ENCODE data around the gene FAM81A. TPM values are rescaled to one million over a fixed set of nuclear protein-coding genes. Genes with fewer than 3 reads are reported as not detected.
"Not testable (repeated sequence)": the region's sequence is repeated elsewhere in the genome, so short reads cannot be mapped to it uniquely, and the experiment has no call there.

The FAM81A gene
- total RNA-seq, 1 experiment from 2014 or later = not detected

DNA sequence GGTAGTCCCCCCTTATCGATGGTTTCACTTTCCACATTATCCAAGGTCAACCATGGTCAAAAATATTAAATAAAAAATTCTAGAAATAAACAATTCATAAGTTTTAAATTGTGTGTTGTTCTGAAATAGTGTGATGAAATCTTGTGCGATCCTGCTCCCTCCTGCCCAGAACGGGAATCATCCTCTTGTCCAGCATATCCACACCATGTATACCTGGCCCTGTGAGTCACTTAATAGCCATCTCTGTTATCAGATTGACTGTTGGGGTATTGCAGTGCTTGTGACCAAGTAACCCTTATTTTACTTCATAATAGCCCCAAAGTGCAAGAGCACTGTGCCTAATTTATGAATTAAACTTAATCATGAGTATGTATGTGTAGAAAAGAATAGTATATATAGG is 19.1 kb downstream of the FAM81A start:
- in situ Hi-C loops (cut with HindIII; ENCODE audit: low sequenced_read_pairs) = no loop called here
- DNase-seq (ENCODE audit: low spot score) = no peak

DNA sequence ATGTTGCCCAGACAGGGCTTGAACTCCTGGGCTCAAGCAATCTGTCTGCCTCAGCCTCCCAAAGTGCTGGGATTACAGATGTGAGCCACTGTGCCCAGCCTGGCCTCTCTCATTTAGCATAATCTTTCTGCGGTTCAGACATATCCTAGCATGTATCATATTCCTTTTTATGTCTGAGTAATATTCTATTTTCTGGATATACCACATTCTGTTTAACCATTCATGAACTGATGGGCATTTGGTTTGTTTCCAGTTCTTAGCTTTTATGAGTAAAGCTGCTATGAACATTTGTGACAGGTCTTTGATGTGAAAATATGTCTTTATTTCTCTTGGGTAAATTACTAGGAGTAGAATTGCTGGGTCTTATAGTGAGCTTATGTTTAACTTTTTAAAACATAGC is 23.5 kb downstream of the FAM81A start:
- in situ Hi-C loops (cut with HindIII; ENCODE audit: low sequenced_read_pairs) = no loop called here
- DNase-seq (ENCODE audit: low spot score) = no peak

DNA sequence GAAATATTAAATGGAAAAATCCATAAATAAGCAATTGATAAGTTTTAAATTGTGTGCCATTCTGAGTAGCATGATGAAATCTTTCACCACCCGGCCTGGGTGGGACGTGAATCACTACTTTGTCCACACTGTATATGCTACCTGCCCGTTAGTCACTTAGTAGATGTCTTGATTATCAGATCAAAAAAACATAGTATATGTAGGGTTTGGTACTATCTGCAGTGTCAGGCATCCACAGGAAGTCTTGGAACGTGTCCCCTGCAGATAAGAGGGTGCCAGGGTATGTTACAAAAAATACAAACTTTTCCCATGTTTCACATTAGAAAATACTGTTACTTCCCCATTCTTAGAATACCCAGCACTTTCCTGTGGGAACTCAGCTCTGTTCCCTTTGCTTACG is 35.2 kb downstream of the FAM81A start:
- in situ Hi-C loops (cut with HindIII; ENCODE audit: low sequenced_read_pairs) = no loop called here
- DNase-seq (ENCODE audit: low spot score) = no peak

DNA sequence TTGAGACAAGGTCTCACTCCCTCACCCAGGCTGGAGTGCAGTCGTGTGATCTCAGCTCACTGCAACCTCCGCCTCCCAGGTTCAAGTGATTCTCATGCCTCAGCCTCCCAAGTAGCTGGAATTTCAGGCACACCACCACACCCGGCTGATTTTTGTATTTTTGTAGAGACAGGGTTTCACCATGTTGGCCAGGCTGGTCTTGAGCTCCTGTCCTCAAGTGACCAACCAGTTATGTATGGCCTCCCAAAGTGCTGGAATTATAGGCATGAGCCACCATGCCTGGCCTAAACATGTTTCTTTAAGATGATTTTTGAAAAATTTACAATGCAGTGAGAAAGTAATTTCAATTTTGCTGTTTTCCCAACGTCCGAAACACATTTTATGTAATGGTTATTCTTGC is 37.2 kb downstream of the FAM81A start:
- in situ Hi-C loops (cut with HindIII; ENCODE audit: low sequenced_read_pairs); DNase-seq (ENCODE audit: low spot score): not testable (repeated sequence)

DNA sequence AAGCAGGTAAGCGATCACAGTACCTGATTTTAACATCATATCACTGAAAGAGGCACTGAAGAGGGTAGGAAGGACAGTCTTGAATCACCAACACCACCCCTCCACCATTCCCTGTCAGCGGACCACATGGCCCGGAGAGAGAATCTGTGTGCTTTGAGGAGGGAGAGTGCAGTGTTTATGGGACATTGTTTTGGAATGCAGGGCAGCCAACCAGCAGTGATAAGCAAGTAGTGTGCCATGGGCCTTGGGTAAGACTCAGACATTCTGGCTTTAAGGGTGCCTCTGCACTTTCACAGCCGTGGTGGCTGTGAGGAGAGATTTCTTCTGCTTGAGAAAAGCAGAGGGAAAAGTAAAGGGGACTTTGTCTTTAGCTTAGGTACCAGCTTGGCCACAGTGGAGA is 46.4 kb downstream of the FAM81A start:
- in situ Hi-C loops (cut with HindIII; ENCODE audit: low sequenced_read_pairs) = no loop called here
- DNase-seq (ENCODE audit: low spot score) = no peak

DNA sequence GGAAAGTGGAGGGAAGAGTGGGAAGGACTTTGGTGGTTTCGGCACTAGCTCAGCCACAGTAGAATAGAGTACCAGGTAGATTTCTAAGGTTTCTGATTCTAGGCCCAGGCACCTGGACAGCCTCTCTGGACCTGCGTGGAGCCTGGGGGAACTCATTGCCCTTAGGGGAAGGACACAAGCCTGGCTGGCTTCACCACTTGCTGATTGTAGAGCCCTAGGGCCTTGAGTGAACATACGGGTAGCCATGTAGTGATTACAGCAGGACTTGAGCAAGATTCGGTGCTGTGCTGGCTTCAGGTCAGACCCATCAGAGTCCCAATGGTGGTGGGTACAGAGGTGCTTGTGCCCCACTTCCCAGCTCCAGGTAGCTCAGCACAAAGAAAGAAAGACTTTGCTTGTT is 47.0 kb downstream of the FAM81A start:
- in situ Hi-C loops (cut with HindIII; ENCODE audit: low sequenced_read_pairs) = no loop called here
- no peak for DNase-seq (ENCODE audit: low spot score)

DNA sequence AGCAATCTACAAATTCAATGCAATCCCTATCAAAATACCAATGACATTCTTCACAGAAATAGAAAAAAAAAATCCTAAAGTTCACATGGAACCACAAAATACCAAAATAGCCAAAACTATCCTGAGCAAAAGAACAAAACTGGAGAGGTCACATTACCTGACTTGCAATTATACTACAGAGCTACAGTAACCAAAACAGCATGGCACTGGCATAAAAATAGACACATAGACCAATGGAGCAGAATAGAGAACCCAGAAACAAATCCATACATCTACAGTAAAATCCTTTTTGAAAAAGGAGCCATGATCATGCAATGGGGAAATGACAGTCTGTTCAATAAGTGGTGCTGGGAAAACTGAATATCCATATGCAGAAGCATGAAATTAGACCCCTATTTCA is 51.5 kb downstream of the FAM81A start:
- DNase-seq (ENCODE audit: low spot score); in situ Hi-C loops (cut with HindIII; ENCODE audit: low sequenced_read_pairs): not testable (repeated sequence)

DNA sequence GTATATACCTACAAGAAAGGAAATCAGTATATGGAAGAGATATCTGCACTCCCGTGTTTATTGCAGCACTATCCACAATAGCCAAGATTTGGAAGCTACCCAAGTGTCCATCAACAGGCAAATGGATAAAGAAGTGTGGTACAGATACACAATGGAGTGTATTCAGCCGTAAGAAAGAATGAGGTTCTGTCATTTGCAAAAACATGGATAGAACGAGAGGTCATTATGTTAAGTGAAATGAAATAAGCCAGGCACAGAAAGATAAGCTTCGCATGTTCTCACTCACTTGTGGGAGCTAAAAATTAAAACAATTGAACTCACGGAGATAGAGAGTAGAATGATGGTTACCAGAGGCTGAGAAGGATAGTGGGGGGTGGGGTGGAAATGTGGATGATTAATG is 53.1 kb downstream of the FAM81A start:
- DNase-seq (ENCODE audit: low spot score) = no peak
- in situ Hi-C loops (cut with HindIII; ENCODE audit: low sequenced_read_pairs) = no loop called here

DNA sequence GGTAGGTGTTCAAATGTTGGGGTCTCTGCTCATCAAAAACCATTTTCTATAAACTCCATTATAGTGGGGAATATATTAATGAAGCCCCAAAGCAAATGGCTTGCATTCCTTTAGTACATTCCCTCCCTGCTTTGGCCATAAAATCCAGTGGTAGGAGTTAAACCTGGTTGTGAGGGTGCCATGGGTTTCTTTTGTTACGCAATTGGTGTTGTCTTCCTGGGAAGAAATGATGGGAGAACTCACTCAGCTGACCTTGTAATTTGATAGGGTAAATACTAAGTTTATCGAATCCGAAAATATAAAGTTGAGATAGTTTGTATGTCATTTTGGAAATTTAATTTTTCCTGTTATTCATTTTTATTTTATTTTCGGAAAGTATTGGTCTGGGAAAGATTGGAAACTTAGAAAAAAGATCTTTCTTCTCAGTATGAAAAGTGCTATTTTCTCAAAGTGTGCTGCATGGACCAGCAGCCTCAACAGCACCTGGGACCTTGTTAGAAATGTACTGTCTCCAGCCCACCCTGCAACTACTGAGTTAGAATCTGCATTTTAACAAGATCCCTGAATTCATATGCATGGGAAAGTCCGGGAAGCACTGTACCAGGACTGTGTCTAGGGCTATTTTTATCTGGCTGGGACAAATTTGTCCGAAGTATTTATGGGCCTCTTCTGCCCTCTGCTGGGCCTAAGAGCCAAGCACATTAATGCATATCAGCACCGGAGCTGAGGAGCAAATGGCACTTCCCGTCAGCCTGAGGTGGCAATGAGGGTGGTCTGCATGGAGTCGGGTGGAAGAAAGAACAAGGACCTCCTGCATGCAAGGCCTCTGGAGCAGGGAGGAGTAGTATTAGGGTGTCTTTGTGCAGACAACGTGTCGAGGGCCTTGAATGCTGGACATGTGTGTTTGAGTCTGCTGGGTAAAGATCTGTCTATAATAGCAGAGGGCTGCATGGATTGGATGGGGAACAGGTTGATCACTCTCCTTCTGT is 54.7 kb downstream of the FAM81A start:
- DNase-seq (ENCODE audit: low spot score) = peak; percentile 82
- in situ Hi-C loops (cut with HindIII; ENCODE audit: low sequenced_read_pairs) = no loop called here

DNA sequence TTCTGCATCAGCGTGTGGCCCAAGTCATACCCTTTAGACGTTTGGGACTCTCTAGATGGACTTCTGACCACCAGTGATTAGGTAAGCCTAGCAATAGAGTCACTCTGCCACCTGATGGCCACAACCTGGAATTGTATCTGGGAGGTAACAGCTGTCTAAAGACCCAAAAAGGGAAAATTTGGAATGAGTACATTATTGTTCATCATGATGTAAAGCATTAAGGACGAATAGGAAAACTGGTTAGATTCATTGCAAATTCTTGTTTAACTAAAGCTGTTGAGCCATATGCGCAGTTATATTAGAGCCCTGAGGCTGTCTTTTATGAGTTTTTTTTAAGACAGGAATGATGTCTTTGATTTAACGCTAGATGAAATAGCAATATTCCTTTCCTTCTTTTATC is 63.6 kb downstream of the FAM81A start:
- DNase-seq (ENCODE audit: low spot score) = peak; percentile 11
- in situ Hi-C loops (cut with HindIII; ENCODE audit: low sequenced_read_pairs) = no loop called here

DNA sequence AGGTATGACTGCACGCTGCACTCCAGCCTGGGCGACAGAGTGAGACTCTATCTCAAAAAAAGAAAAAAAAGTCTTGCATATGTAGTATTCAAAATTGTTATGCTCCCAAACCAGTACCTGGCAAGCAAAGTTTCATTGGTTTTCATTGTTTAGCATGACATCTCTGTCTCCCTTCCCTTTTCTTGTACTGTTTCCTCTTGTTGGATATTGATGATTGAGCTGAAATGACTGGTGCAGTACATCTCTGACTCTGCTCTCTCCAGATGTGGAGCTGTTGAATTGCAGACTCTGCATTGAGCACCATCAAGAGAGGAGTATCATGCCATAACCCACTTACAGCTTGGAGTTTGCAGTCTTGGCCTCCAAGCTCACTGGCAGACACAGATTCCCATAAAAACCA is 77.2 kb downstream of the FAM81A start:
- no peak for DNase-seq (ENCODE audit: low spot score)
- in situ Hi-C loops (cut with HindIII; ENCODE audit: low sequenced_read_pairs) = no loop called here

DNA sequence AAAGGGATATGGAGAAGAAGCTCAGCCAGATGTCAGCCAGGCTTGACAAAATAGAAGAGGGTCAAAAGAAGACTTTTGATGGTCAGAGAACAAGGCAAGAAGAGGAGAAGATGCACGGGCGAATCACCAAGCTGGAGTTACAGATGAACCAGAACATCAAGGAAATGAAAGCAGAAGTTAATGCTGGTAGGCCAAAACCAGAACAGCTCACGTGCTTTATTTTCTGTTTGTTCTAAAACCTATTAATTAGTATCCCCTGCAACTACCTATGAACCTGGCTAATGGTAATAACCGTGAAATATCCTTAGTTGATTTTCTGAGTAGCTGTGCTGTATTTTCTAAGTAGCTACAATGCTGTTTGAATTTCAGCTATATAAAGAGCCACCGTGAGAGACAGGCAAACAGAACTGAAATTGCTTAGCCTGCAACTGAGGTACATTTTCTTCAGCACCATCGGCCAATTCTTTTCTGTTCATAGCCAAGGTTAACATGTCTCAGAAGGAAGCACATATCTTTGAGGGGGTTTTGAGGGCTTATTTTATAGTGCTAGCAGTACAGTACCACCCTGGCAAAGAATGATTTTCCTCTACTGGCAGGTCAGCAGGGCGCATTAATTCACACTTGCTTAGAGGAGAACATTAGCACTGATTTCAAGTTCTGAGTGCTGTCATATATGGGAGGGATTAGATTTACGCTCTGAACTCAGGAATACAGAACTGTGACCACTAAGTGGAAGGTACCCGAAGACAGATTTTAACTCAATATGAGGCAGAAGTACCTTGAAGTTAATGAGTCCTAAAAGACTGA is 78.9 kb downstream of the FAM81A start:
- DNase-seq (ENCODE audit: low spot score) = no peak
- in situ Hi-C loops (cut with HindIII; ENCODE audit: low sequenced_read_pairs) = no loop called here

DNA sequence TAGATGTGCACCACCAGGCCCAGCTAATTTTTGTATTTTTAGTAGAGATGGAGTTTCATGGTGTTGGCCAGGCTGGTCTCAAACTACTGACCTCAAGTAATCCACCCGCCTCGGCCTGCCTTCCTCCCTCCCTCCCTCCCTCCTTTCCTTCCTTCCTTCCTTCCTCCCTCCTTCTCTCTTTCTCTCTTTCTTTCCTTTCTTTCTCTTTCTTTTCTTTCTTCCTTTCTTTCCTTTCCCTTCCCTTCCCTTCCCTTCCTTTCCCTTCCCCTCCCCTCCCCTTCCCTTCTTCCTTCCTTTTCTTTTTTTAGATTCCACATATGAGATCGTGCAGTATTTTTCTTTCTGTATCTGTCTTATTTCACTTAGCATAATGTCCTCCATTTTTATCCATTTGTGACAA is 81.3 kb downstream of the FAM81A start:
- DNase-seq (ENCODE audit: low spot score) = no peak
- in situ Hi-C loops (cut with HindIII; ENCODE audit: low sequenced_read_pairs) = no loop called here

DNA sequence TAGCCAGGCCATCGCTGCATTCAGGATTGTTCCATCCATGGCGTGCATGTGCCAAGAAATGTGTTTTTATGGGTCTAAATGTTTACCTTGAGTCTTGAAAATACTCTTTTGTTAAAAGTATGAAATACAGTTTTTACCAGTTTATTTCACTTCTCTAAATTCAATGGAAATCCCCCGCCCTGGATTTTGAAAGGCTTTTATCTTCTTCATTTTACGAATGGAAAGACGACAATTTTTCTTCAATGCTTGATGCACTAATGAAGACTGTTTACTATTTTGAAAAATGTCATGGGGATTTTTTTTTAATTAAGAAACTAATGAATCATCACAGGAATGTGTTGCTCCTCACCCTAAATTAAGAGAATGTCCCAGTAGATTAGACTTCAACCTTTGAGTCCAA is 83.5 kb downstream of the FAM81A start:
- no peak for DNase-seq (ENCODE audit: low spot score)
- in situ Hi-C loops (cut with HindIII; ENCODE audit: low sequenced_read_pairs) = no loop called here

DNA sequence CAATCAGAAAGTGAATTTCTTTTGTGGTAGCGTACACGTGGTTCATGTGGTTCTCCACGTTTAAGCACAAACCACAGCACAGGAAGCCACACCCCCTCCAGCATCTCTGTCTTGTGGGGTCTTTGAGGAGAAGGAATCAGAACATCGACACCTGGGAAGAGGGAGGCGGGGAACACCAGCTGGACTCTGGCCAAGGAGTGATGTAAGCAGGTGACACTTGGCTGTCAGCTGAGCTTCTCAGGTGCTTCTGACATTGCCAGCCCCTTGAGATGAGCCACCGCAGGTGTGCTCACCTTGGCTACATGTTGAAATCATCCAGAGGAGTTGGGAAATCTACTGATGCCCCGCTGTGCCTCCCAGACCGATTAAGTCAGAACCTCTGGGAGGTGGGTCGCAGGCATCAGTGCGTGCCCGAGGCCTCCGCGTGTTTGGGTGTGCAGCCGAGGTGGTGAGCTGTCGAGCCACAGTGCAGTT is 85.0 kb downstream of the FAM81A start:
- DNase-seq (ENCODE audit: low spot score) = no peak
- in situ Hi-C loops (cut with HindIII; ENCODE audit: low sequenced_read_pairs) = no loop called here

DNA sequence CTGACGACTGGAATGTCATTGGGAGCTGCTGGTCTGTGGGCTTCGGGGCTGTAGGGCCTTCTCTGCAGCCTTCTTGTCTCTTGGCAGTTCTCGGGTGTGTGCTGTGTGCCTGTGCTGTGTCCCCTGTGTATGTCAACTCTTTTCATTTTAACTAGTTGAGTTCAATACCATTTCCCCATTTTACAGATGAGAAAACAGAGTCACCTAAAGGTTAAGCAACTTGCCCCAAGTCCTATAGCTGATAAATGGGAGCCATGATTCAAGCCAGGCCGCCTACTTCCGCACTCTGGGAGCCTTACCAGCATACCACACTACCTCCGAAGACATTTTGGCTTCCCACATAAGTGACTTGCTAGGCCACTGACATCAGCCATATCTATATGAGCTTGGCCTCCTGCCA is 85.7 kb downstream of the FAM81A start:
- in situ Hi-C loops (cut with HindIII; ENCODE audit: low sequenced_read_pairs) = no loop called here
- no peak for DNase-seq (ENCODE audit: low spot score)

DNA sequence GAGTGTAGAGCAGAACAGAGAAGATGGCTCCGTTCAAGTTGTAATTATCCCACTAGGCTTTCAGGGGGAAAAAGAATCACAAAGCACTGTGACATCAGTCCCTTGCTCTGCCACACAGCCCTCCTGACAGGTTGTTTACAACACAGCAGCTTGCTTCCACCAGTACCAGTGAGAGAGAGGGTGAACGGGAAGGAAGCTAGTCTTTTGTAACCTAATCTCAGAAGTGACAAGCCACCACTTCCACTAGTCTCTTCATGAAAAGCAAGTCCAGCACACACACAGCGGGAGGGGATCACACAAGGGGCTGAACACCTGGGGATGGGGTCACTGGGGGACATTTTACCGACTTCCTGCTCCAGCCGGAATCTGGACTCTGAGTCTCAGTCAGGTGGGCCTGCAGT is 86.3 kb downstream of the FAM81A start:
- DNase-seq (ENCODE audit: low spot score) = no peak
- in situ Hi-C loops (cut with HindIII; ENCODE audit: low sequenced_read_pairs) = no loop called here

DNA sequence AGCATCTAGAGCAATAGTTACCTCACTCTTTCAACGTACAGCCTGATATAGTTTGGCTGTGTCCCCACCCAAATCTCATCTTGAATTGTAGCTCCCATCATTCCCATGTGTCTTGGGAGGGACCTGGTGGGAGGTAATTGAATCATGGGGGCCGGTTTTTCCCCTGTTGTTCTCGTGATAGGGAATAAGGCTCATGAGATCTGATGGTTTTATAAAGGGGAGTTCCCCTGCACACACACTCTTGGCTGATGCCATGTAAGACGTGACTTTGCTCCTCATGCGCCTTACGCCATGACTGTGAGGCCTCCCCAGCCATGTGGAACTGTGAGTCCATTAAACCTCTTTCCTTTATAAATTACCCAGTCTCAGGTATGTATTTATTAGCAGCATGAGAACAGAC is 88.5 kb downstream of the FAM81A start:
- in situ Hi-C loops (cut with HindIII; ENCODE audit: low sequenced_read_pairs); DNase-seq (ENCODE audit: low spot score): not testable (repeated sequence)

DNA sequence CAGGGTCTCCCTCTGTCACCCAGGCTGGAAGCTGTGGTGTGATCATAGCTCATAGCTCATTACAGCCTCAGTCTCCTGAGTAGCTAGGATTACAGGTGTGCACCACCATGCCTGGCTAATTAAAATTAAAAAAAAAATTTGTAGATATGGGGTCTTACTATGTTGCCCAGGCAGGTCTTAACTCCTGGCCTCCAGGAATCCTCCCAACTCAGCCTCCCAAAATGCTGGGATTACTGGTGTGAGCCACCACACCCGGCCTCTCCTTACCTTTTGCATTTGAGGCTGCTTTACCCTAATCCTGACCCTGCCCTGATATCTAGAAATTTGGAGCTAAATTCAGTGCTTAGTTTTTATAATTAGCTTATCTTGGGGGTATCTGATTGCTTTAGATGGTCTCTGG is 90.4 kb downstream of the FAM81A start:
- in situ Hi-C loops (cut with HindIII; ENCODE audit: low sequenced_read_pairs) = no loop called here
- no peak for DNase-seq (ENCODE audit: low spot score)

DNA sequence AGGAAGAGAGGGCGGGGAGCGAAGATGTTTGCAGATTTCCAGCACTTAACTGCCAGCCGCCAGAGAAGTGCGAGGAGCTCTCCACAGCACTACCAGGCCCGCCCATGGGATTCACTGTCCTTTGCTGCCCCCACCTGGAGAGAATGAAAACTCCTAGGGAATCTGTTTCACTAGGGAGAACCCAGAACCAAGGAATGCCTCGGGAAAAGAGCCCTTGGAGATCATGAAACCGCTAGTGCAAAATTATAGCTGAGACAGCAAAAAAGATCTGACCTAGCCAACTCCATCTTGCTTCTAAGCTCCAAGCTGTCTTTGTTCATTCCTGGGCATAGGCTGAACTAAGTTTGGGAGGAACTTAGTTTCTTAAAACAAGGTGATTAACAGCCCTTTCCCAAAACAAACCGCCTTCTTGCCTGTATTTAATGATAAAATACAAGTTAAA is 91.0 kb downstream of the FAM81A start:
- in situ Hi-C loops (cut with HindIII; ENCODE audit: low sequenced_read_pairs) = no loop called here
- peak; percentile 88 for DNase-seq (ENCODE audit: low spot score)

All from G401 (cell line).